Measurements from ENCODE around the gene DRC7. TPM values are rescaled to one million over a fixed set of nuclear protein-coding genes. Genes with fewer than 3 reads are reported as not detected.
A peak's percentile ranks its signal among the peaks of the same experiment; 100 is the strongest.

DRC7 gene
- total and polyA plus RNA-seq, 9 of the 15 experiments (the other 6 are each of a cell fraction or from before 2014, with no cell fraction given) = 0.04 to 0.33 (median 0.12) TPM; not detected in 3

DNA sequence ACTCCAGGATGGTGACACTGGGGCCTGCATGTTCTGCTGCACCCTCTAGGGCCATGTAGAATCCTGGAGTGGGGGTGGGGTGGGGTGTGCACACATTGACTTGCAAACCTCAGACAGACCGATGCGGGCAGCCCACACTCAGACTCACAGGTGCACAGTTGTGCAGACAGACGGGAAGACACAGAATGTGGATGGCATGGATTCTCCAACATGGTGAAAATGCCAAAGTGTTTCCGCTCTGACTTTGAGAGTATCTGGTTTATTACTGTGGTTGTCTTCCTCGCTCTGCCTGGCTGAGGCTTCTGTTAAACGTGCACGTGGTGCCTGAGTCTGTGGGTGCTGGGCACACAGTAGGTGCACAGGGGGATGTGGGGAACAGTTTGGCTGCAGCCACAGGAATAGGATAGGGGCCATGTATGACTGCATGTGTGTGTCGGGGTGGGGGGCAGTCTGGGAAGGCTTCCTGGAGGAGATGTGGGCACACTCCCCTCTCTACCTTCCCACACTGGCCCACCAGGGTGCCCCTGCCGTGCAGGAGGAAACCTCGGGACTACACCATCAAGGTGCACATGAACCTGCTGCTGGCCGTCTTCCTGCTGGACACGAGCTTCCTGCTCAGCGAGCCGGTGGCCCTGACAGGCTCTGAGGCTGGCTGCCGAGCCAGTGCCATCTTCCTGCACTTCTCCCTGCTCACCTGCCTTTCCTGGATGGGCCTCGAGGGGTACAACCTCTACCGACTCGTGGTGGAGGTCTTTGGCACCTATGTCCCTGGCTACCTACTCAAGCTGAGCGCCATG, 35.5 kb upstream of the DRC7 start:
- Histone ChIP-seq H3K79me2 (ENCODE audit: control insufficient read depth, insufficient read depth, low read length) (no peaks in the 10 kb centered on the region), H3K27me3 (ENCODE audit: control insufficient read depth in 2 of 2, insufficient read depth in 2 of 2, low read length in 2 of 2) (peaks cover 3 to 5% of the 10 kb centered on the region in 2 experiments; a peak in 1 of 5 replicates), H3K27ac (ENCODE audit: extremely low read depth, low read depth, low read length) (no peak overlapping the region), H3K4me1 (replicated peaks in 1 of 2; ENCODE audit: control insufficient read depth in 2 of 2, insufficient read depth in 2 of 2, low read length in 2 of 2) (peaks cover 0 to 13% of the 10 kb centered on the region in 2 experiments; a peak in 1 of 5 replicates), H4K20me1 (replicated peaks; ENCODE audit: control insufficient read depth, insufficient read depth, low read length) (no peaks in the 10 kb centered on the region), H3K9me3 (replicated peaks; ENCODE audit: control insufficient read depth, insufficient read depth, low read depth, low read length) (no peaks in the 10 kb centered on the region), H3K36me3 (ENCODE audit: control insufficient read depth, insufficient read depth, low read length) (no peaks in the 10 kb centered on the region), H3K9me1 (ENCODE audit: control insufficient read depth, insufficient read depth, low read length) (no peaks in the 10 kb centered on the region), H3K4me3 (no peak overlapping the region), H3K9ac (ENCODE audit: insufficient read depth in 1 of 2, low read depth in 2 of 2, low read length in 2 of 2) (peak overlapping the region in 1 of 2 experiments; percentile 36; a peak in 1 of 4 replicates), H3K4me2 (ENCODE audit: insufficient read depth, low read length) (no peak overlapping the region), H2AFZ (ENCODE audit: low read depth, low read length) (no peak overlapping the region)
- DNase-seq (ENCODE audit: extremely low read depth in 1 of 4, low spot score in 3 of 4) (no peak), ATAC-seq (peak; percentile 11; the same call in 1 of the 3 replicates), FAIRE-seq (no peak)
- intact Hi-C loops (cut with micrococcal nuclease) (loop anchor here (10.0 kb wide), 1 partner anchor 206 kb away; no protein-coding TSS in a partner anchor), in situ Hi-C loops (cut with MboI) (no loop called here)
- ChIA-PET CTCF (ENCODE audit: low intra/inter-chr PET ratio) (no interaction called here), POLR2A (interaction anchor here (1.2 kb wide), 1 partner anchor 15 kb away, joined by 4 read pairs; no protein-coding TSS in a partner anchor)
- 24% methylated on average over 18 of the region's 19 CpGs for WGBS (ENCODE audit: insufficient coverage, low coverage, missing lambda C conversion rate)
- TF ChIP-seq MAFG (tag; conservative IDR thresholded peaks at IDR 0.05) (no peak), ZNF740 (CRISPR knock-in tag; IDR thresholded peaks at IDR 0.05) (peak; percentile 49; the same call in 1 of the 2 replicates), ZNF740 (tag; IDR thresholded peaks at IDR 0.05) (no peak), RFX5 (IDR thresholded peaks at IDR 0.05; ENCODE audit: low read depth, low read length) (no peak), ZFP36 (IDR thresholded peaks at IDR 0.05; ENCODE audit: low read depth, low read length, partially characterized antibody) (peak; percentile 80), SMAD3 (CRISPR knock-in tag; conservative IDR thresholded peaks at IDR 0.05) (no peak), ZC3H8 (IDR thresholded peaks at IDR 0.05) (no peak), ZKSCAN1 (IDR thresholded peaks at IDR 0.05; ENCODE audit: low read depth, low read length) (peak; percentile 89), NFE2 (IDR thresholded peaks at IDR 0.05; ENCODE audit: low read depth) (no peak), TAF15 (IDR thresholded peaks at IDR 0.05; ENCODE audit: low read depth, low read length) (no peak), RFX1 (IDR thresholded peaks at IDR 0.05) (no peak)
- TF ChIP-seq, protein P1, sequence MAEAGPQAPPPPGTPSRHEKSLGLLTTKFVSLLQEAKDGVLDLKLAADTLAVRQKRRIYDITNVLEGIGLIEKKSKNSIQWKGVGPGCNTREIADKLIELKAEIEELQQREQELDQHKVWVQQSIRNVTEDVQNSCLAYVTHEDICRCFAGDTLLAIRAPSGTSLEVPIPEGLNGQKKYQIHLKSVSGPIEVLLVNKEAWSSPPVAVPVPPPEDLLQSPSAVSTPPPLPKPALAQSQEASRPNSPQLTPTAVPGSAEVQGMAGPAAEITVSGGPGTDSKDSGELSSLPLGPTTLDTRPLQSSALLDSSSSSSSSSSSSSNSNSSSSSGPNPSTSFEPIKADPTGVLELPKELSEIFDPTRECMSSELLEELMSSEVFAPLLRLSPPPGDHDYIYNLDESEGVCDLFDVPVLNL (CRISPR knock-in tag; IDR thresholded peaks at IDR 0.05; ENCODE audit: low read depth) = no peak
- TF ChIP-seq, protein P2, sequence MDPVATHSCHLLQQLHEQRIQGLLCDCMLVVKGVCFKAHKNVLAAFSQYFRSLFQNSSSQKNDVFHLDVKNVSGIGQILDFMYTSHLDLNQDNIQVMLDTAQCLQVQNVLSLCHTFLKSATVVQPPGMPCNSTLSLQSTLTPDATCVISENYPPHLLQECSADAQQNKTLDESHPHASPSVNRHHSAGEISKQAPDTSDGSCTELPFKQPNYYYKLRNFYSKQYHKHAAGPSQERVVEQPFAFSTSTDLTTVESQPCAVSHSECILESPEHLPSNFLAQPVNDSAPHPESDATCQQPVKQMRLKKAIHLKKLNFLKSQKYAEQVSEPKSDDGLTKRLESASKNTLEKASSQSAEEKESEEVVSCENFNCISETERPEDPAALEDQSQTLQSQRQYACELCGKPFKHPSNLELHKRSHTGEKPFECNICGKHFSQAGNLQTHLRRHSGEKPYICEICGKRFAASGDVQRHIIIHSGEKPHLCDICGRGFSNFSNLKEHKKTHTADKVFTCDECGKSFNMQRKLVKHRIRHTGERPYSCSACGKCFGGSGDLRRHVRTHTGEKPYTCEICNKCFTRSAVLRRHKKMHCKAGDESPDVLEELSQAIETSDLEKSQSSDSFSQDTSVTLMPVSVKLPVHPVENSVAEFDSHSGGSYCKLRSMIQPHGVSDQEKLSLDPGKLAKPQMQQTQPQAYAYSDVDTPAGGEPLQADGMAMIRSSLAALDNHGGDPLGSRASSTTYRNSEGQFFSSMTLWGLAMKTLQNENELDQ (CRISPR knock-in tag; IDR thresholded peaks at IDR 0.05; ENCODE audit: borderline replicate concordance) = no peak
- BruUV-seq (replicated peaks) = no TSS peak
